Fibroblast of pulmonary artery (primary cell): ENCODE measurements around the gene MLLT11.
"Not testable (repeated sequence)": the region's sequence is repeated elsewhere in the genome, so short reads cannot be mapped to it uniquely, and the experiment has no call there.

Experiments
- DNase-seq: peaks from one replicate; pipeline ENCODE4 v3.0.0-alpha.2; 2010; ENCODE audit warnings: low read depth
- H3K4me3 ChIP-seq: replicated peaks from 2 replicates; pipeline ENCODE4 v1.5.1; 2011; ENCODE audit warnings: low read depth, mild to moderate bottlenecking, control low read depth, low read length, moderate library complexity
- CTCF ChIP-seq: IDR thresholded peaks from 2 replicates; pipeline ENCODE4 v1.5.1; 2011; ENCODE audit warnings: mild to moderate bottlenecking, control low read depth, low read length, inconsistent platforms; ENCODE audit errors: missing control alignments

The MLLT11 gene

GRCh38 chr1:151085953-151086559 is 25.9 kb downstream of the MLLT11 start:
- H3K4me3 ChIP-seq, result no peak overlapping the region
- TF ChIP-seq CTCF, result no peak
- DNase-seq, result no peak

GRCh38 chr1:151097426-151097825 is 37.2 kb downstream of the MLLT11 start:
- H3K4me3 ChIP-seq, DNase-seq: not testable (repeated sequence)

DNA sequence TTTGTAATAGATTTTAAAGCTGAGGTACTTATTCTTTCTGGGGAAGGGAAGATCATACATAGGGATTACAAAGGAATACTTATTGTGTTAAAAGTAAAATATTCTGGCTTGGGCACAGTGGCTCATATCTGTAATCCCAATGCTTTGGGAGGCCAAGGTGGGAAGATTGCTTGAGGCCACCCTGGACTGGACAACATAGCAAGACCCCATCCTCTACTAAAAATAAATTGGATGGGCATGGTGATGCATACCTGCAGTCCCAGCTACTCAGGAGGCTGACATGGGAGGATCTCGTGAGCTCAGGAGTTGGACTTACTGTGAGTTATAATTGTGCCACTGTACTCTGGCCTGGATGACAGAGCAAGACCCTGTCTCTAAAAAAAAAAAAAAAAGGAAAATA is 37.9 kb downstream of the MLLT11 start:
- no peak for TF ChIP-seq CTCF
- no peak for DNase-seq
- H3K4me3 ChIP-seq, result no peak overlapping the region

GRCh38 chr1:151104630-151105029 is 44.4 kb downstream of the MLLT11 start:
- no peak for DNase-seq
- no peak overlapping the region for H3K4me3 ChIP-seq
- TF ChIP-seq CTCF, result no peak

GRCh38 chr1:151106894-151107293 is 46.7 kb downstream of the MLLT11 start:
- no peak for TF ChIP-seq CTCF
- H3K4me3 ChIP-seq, result no peak overlapping the region
- DNase-seq, result peak; percentile 45

GRCh38 chr1:151108331-151108730 is 48.1 kb downstream of the MLLT11 start:
- TF ChIP-seq CTCF, result no peak
- H3K4me3 ChIP-seq, result no peak overlapping the region
- no peak for DNase-seq

GRCh38 chr1:151113877-151114276 is 53.7 kb downstream of the MLLT11 start:
- no peak overlapping the region for H3K4me3 ChIP-seq
- no peak for DNase-seq
- no peak for TF ChIP-seq CTCF
